SK-N-SH (cell line): ENCODE data around the gene CKMT2. TPM values are rescaled to one million over a fixed set of nuclear protein-coding genes. Genes with fewer than 3 reads are reported as not detected.
A peak's percentile ranks its signal among the peaks of the same experiment; 100 is the strongest.

Experiments used
- CTCF ChIA-PET: fragments of 300-600, 350-600 bp; formaldehyde crosslinking; extraction: SDS; loops from one replicate; lab custom pipeline; 2021; lab: Yijun Ruan, JAX
- POLR2A ChIA-PET: fragments of 350-600 bp; sonication (Branson Sonifier 250); formaldehyde crosslinking; extraction: SDS; loops from one replicate; lab custom pipeline; 2020; ENCODE audit warnings: antibody characterized with exemption, inconsistent platforms; lab: Yijun Ruan, JAX
- DNase-seq: peaks from one replicate; pipeline ENCODE4 v3.0.0; 2012
- H2AFZ ChIP-seq: fragments of 200-600 bp; sonication (generic); 2 replicates; pipeline ENCODE4 v1.8.1; 2016; ENCODE audit warnings: antibody characterized with exemption, mild to moderate bottlenecking, low read depth
- H3F3A ChIP-seq: fragments of 200-600 bp; sonication (generic); replicated peaks from 2 replicates; pipeline ENCODE3; 2016; ENCODE audit warnings: antibody characterized with exemption, mild to moderate bottlenecking; ENCODE audit not compliant: insufficient read depth
- H3K27ac ChIP-seq, 2 experiments: fragments of 200-500 bp in 1 of 2; fragments of 200-600 bp in 1 of 2; sonication (Bioruptor generic) in 1 of 2; sonication (generic), shearing (Covaris generic) in 1 of 2; 2 replicates each; pipeline versions ENCODE4 v1.5.1 to v1.6.1; 2014 to 2016; ENCODE audit warnings: low read depth in 2 of 2, inconsistent platforms in 1 of 2, low read length in 1 of 2, mild to moderate bottlenecking in 1 of 2, mixed read lengths in 1 of 2
- H3K27me3 ChIP-seq: fragments of 200-600 bp; sonication (generic), shearing (Covaris generic); 2 replicates; pipeline ENCODE4 v1.6.1; 2016; ENCODE audit warnings: mixed run types; ENCODE audit not compliant: insufficient read depth
- H3K36me3 ChIP-seq, 2 experiments: fragments of 200-500 bp in 1 of 2; fragments of 200-600 bp in 1 of 2; sonication (Bioruptor generic) in 1 of 2; sonication (generic) in 1 of 2; replicated peaks in 1 of 2; 2 replicates each; pipeline versions ENCODE3 to v1.5.1; 2014 to 2016; ENCODE audit warnings: low read length in 1 of 2, mild to moderate bottlenecking in 1 of 2; ENCODE audit not compliant: insufficient read depth in 2 of 2, control insufficient read depth in 1 of 2
- H3K4me1 ChIP-seq, 2 experiments: fragments of 200-500 bp in 1 of 2; fragments of 200-600 bp in 1 of 2; sonication (Bioruptor generic) in 1 of 2; sonication (generic), shearing (Covaris generic) in 1 of 2; 2 replicates each; pipeline versions ENCODE4 v1.5.1 to v1.6.1; 2014 to 2016; ENCODE audit warnings: low read depth in 1 of 2, low read length in 1 of 2, mixed run types in 1 of 2; ENCODE audit not compliant: insufficient read depth in 2 of 2, control insufficient read depth in 1 of 2
- H3K4me2 ChIP-seq: fragments of 200-600 bp; sonication (generic), shearing (Covaris generic); 2 replicates; pipeline ENCODE4 v1.6.1; 2017; ENCODE audit warnings: mixed run types
- H3K4me3 ChIP-seq, 2 experiments: fragments of 200-500 bp in 1 of 2; fragments of 200-600 bp in 1 of 2; sonication (Bioruptor generic) in 1 of 2; sonication (generic), shearing (Covaris generic) in 1 of 2; 2 replicates each; pipeline versions ENCODE4 v1.5.1 to v1.8.1; 2014 to 2016; ENCODE audit warnings: low read depth in 2 of 2, inconsistent platforms in 1 of 2, low read length in 1 of 2, mild to moderate bottlenecking in 1 of 2, mixed read lengths in 1 of 2, moderate library complexity in 1 of 2
- H3K79me2 ChIP-seq: fragments of 200-600 bp; sonication (generic); 2 replicates; pipeline ENCODE4 v1.8.1; 2017; ENCODE audit warnings: mild to moderate bottlenecking; ENCODE audit not compliant: insufficient read depth
- H3K9ac ChIP-seq: fragments of 200-600 bp; sonication (generic); 2 replicates; pipeline ENCODE4 v1.6.1; 2017; ENCODE audit warnings: mixed run types
- H3K9me2 ChIP-seq: fragments of 200-600 bp; sonication (generic); 2 replicates; pipeline ENCODE4 v1.6.1; 2017; ENCODE audit warnings: mixed run types
- H3K9me3 ChIP-seq: fragments of 200-600 bp; sonication (generic); 2 replicates; pipeline ENCODE4 v1.6.1; 2017; ENCODE audit warnings: mixed run types, mild to moderate bottlenecking, moderate library complexity
- H4K20me1 ChIP-seq: fragments of 200-600 bp; sonication (generic); 2 replicates; pipeline ENCODE4 v1.6.1; 2017; ENCODE audit warnings: mild to moderate bottlenecking, mixed run types; ENCODE audit not compliant: insufficient read depth
- ELF1 ChIP-seq: IDR thresholded peaks from 2 replicates; pipeline ENCODE4 v1.4.0; 2012
- EP300 ChIP-seq, 2 experiments: IDR thresholded peaks; 2 replicates each; pipeline versions ENCODE4 v1.4.0 to v1.6.1; 2012; ENCODE audit warnings: borderline replicate concordance in 1 of 2, low read depth in 1 of 2, low read length in 1 of 2
- EZH2phosphoT487 ChIP-seq: fragments of 200-600 bp; sonication (generic); IDR thresholded peaks from 2 replicates; pipeline ENCODE4 v1.6.1; 2017; ENCODE audit warnings: low read depth, mixed run types, mild to moderate bottlenecking, antibody characterized with exemption, moderate library complexity, borderline replicate concordance
- FOXJ3 ChIP-seq: sonication (generic); formaldehyde crosslinking; IDR thresholded peaks from 2 replicates; pipeline ENCODE4 v1.5.1; 2020; ENCODE audit warnings: mild to moderate bottlenecking, missing genetic modification reagents
- FOXM1 ChIP-seq: IDR thresholded peaks from 2 replicates; pipeline ENCODE4 v1.4.0; 2012; ENCODE audit warnings: low read depth, mild to moderate bottlenecking
- GABPA ChIP-seq: IDR thresholded peaks from 2 replicates; pipeline ENCODE4 v1.4.0; 2012; ENCODE audit warnings: low read depth, mild to moderate bottlenecking
- JUND ChIP-seq: IDR thresholded peaks from 2 replicates; pipeline ENCODE4 v1.4.0; 2012
- MAX ChIP-seq: IDR thresholded peaks from 2 replicates; pipeline ENCODE4 v1.4.0; 2012; ENCODE audit warnings: low read depth
- MXI1 ChIP-seq: IDR thresholded peaks from 2 replicates; pipeline ENCODE4 v1.6.1; 2012; ENCODE audit warnings: mild to moderate bottlenecking, low read depth, low read length, improper control_type of control experiment
- NFIC ChIP-seq: IDR thresholded peaks from 2 replicates; pipeline ENCODE4 v1.4.0; 2012; ENCODE audit warnings: borderline replicate concordance
- NRF1 ChIP-seq: IDR thresholded peaks from 2 replicates; pipeline ENCODE4 v1.6.1; 2012; ENCODE audit warnings: low read depth, mild to moderate bottlenecking, low read length
- POLR2AphosphoS5 ChIP-seq: IDR thresholded peaks from 2 replicates; pipeline ENCODE4 v1.6.1; 2012; ENCODE audit warnings: low read depth, low read length
- RAD21 ChIP-seq: IDR thresholded peaks from 2 replicates; pipeline ENCODE4 v1.6.1; 2012; ENCODE audit warnings: mild to moderate bottlenecking, low read length
- RCOR1 ChIP-seq: fragments of 150-350 bp; IDR thresholded peaks from 2 replicates; pipeline ENCODE4 v1.6.1; 2017; ENCODE audit warnings: antibody characterized with exemption, low read length
- REST ChIP-seq: IDR thresholded peaks from 2 replicates; pipeline ENCODE4 v1.6.1; 2012; ENCODE audit warnings: mild to moderate bottlenecking, low read depth, low read length, moderate library complexity
- RFX5 ChIP-seq: IDR thresholded peaks from 2 replicates; pipeline ENCODE4 v1.6.1; 2012; ENCODE audit warnings: mild to moderate bottlenecking, improper control_type of control experiment, low read length
- TAF1 ChIP-seq: IDR thresholded peaks from 2 replicates; pipeline ENCODE4 v1.6.1; 2012; ENCODE audit warnings: low read depth, mild to moderate bottlenecking, low read length, moderate library complexity, borderline replicate concordance
- TCF12 ChIP-seq: IDR thresholded peaks from 2 replicates; pipeline ENCODE4 v1.4.0; 2012
- TEAD4 ChIP-seq: IDR thresholded peaks from 2 replicates; pipeline ENCODE4 v1.4.0; 2012; ENCODE audit warnings: mild to moderate bottlenecking, borderline replicate concordance; ENCODE audit not compliant: insufficient read depth
- YY1 ChIP-seq: IDR thresholded peaks from 2 replicates; pipeline ENCODE4 v1.4.0; 2012; ENCODE audit warnings: low read depth, mild to moderate bottlenecking
- WGBS: methylation state at CpG from one replicate; pipeline ENCODE4 v1.1.6; 2017; ENCODE audit warnings: low lambda C conversion rate; 5-methylcytosine and 5-hydroxymethylcytosine counted together
- polyA plus RNA-seq, 3 experiments: library from polyadenylated mRNA; depleted of rRNA; stranded (reverse); fragments of >200 nt; gene quantifications; 2 replicates each; pipeline ENCODE4 v1.2.3, GENCODE V29; 2012
- TF ChIP-seq, protein P1 (sequence below): fragments of 200-600 bp; sonication (generic); IDR thresholded peaks from 2 replicates; pipeline ENCODE4 v1.6.1; 2017; ENCODE audit warnings: antibody characterized with exemption, mild to moderate bottlenecking, moderate library complexity

CKMT2 gene
- polyA plus RNA-seq, 1 of the 3 experiments (the other 2 are of a cell fraction), result not detected

GRCh38 chr5:81303563-81303962 lies 70.4 kb downstream of the CKMT2 start:
- ChIA-PET POLR2A (no interaction called here), CTCF (no interaction called here)
- Histone ChIP-seq H3K9ac (no peak overlapping the region), H3K4me1 (peaks cover 10 to 14% of the 10 kb centered on the region in 2 experiments; a peak in 3 of 4 replicates), H3K9me3 (no peaks in the 10 kb centered on the region), H3K27me3 (no peaks in the 10 kb centered on the region), H3K4me3 (no peak overlapping the region), H3K4me2 (peak overlapping the region; percentile 83; the same call in 1 of the 2 replicates), H3K79me2 (peaks cover 74% of the 10 kb centered on the region), H4K20me1 (no peaks in the 10 kb centered on the region), H3F3A (peaks cover 6% of the 10 kb centered on the region), H3K27ac (no peak overlapping the region), H2AFZ (no peak overlapping the region), H3K36me3 (peaks cover 4 to 16% of the 10 kb centered on the region in 2 experiments), H3K9me2 (no peaks in the 10 kb centered on the region)
- no peak for DNase-seq
- WGBS, result 87% methylated on average over 1 of the region's 1 CpG
- TF ChIP-seq NFIC (no peak), TEAD4 (no peak), YY1 (no peak), JUND (no peak), TAF1 (no peak), POLR2AphosphoS5 (no peak), NRF1 (no peak), EP300 (IDR thresholded peaks at IDR 0.05; ENCODE audit: borderline replicate concordance in 1 of 2, low read depth in 1 of 2, low read length in 1 of 2) (no peak), RCOR1 (no peak), RAD21 (no peak), EZH2phosphoT487 (no peak), ELF1 (no peak), FOXM1 (no peak), REST (no peak), RFX5 (no peak)

DNA sequence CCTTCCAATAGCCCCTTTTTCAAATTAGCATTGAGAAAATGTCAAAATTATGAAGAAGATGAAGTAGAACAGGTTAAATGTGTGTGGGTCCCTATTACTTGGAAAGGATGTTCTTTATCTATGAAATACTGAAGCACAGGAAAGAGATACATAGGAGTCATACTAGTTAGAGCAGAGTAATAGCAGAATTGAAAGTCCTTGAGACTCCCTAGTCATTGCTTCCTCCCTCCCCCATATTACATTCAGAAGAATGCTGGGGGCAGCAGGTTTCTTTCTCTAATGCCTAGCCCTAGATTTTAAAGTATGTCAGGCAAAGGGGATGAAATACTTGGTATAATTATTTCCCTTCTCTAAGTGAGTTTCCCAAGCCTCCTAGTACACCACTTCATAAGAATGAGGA lies 72.7 kb downstream of the CKMT2 start:
- TF ChIP-seq MXI1, result no peak
- TF ChIP-seq, protein P1, sequence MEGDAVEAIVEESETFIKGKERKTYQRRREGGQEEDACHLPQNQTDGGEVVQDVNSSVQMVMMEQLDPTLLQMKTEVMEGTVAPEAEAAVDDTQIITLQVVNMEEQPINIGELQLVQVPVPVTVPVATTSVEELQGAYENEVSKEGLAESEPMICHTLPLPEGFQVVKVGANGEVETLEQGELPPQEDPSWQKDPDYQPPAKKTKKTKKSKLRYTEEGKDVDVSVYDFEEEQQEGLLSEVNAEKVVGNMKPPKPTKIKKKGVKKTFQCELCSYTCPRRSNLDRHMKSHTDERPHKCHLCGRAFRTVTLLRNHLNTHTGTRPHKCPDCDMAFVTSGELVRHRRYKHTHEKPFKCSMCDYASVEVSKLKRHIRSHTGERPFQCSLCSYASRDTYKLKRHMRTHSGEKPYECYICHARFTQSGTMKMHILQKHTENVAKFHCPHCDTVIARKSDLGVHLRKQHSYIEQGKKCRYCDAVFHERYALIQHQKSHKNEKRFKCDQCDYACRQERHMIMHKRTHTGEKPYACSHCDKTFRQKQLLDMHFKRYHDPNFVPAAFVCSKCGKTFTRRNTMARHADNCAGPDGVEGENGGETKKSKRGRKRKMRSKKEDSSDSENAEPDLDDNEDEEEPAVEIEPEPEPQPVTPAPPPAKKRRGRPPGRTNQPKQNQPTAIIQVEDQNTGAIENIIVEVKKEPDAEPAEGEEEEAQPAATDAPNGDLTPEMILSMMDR, result no peak
- no peak for TF ChIP-seq GABPA
- no peak for TF ChIP-seq EP300 (IDR thresholded peaks at IDR 0.05; ENCODE audit: borderline replicate concordance in 1 of 2, low read depth in 1 of 2, low read length in 1 of 2)
- TF ChIP-seq TCF12, result no peak
- no peak for TF ChIP-seq MAX
- TF ChIP-seq POLR2AphosphoS5, result no peak
- TF ChIP-seq FOXJ3 (CRISPR knock-in tag), result no peak
- no peak overlapping the region for H3K4me3 ChIP-seq
- peaks cover 56% of the 10 kb centered on the region for H3K79me2 ChIP-seq
- ChIA-PET POLR2A (no interaction called here), CTCF (no interaction called here)
- H3K9ac ChIP-seq, result no peak overlapping the region
- H3K27ac ChIP-seq, result no peak overlapping the region
- H4K20me1 ChIP-seq, result no peaks in the 10 kb centered on the region
- H2AFZ ChIP-seq, result no peak overlapping the region
- H3K36me3 ChIP-seq, result peaks cover 11 to 36% of the 10 kb centered on the region in 2 experiments
- no peaks in the 10 kb centered on the region for H3K27me3 ChIP-seq
- no peak for DNase-seq
- H3K9me2 ChIP-seq, result no peaks in the 10 kb centered on the region
- H3F3A ChIP-seq, result no peaks in the 10 kb centered on the region
- H3K9me3 ChIP-seq, result no peaks in the 10 kb centered on the region
- H3K4me2 ChIP-seq, result no peak overlapping the region
- H3K4me1 ChIP-seq, result peaks cover 0 to 5% of the 10 kb centered on the region in 2 experiments; a peak in 1 of 4 replicates
